HCT116 (cell line): ENCODE measurements around the gene UCKL1. TPM values are rescaled to one million over a fixed set of nuclear protein-coding genes. Genes with fewer than 3 reads are reported as not detected.

Source experiments
- ATAC-seq: fragments of 200-7000 bp; cut with Tn5 transposase; 2 replicates; pipeline ENCODE4 v1.9.1; 2020; ENCODE audit warnings: mild to moderate bottlenecking, moderate library complexity
- BruUV-seq: library from RNA; stranded (reverse); fragments of 400-500 nt; replicated peaks from 2 replicates; lab custom pipeline; 2021; lab: Mats Ljungman, UMichigan
- CTCF ChIA-PET: fragments of 300-600 bp; sonication (Branson Sonifier 250); formaldehyde crosslinking; loops from one replicate; lab custom pipeline; 2021; ENCODE audit warnings: antibody characterized with exemption; lab: Charles Lee
- POLR2A ChIA-PET: fragments of 300-600, 350-600 bp; sonication (Branson Sonifier 250); formaldehyde crosslinking; loops from one replicate; lab custom pipeline; 2021; ENCODE audit warnings: antibody characterized with exemption; lab: Charles Lee
- RAD21 ChIA-PET, 2 experiments: fragments of 300-600 bp; sonication (Branson Sonifier 250); formaldehyde crosslinking; loops; one replicate each; lab custom pipeline; 2023; ENCODE audit warnings: low total read pairs in 2 of 2; ENCODE audit not compliant: uncharacterized antibody in 2 of 2, unreplicated experiment in 2 of 2, low non-redundant PET in 1 of 2; lab: Charles Lee
- DNase-seq: peaks from one replicate; pipeline ENCODE4 v3.0.0-alpha.2; 2010; ENCODE audit warnings: low read depth, low spot score
- H2AFZ ChIP-seq: fragments of 200-600 bp; shearing (Covaris generic), sonication (generic); 2 replicates; pipeline ENCODE4 v1.6.1; 2017; ENCODE audit warnings: low read depth, mixed run types, mixed read lengths, antibody characterized with exemption, low read length; ENCODE audit not compliant: poor library complexity, severe bottlenecking
- H3K27ac ChIP-seq: 2 replicates; pipeline ENCODE4 v1.5.1; 2012; ENCODE audit warnings: low read depth, low read length
- H3K27me3 ChIP-seq: fragments of 200-600 bp; sonication (generic); 2 replicates; pipeline ENCODE4 v1.6.1; 2016; ENCODE audit warnings: mixed run types, low read length, mixed read lengths; ENCODE audit not compliant: insufficient read depth
- H3K36me3 ChIP-seq, 2 experiments: fragments of 200-500 bp in 1 of 2; fragments of 200-600 bp in 1 of 2; sonication (Bioruptor generic) in 1 of 2; sonication (generic) in 1 of 2; 2 replicates each; pipeline versions ENCODE4 v1.5.1 to v1.6.1; 2014 to 2016; ENCODE audit warnings: low read length in 2 of 2, inconsistent platforms in 1 of 2, mixed read lengths in 1 of 2, mixed run types in 1 of 2; ENCODE audit not compliant: insufficient read depth in 2 of 2, control insufficient read depth in 1 of 2
- H3K4me1 ChIP-seq, 2 experiments: fragments of 200-600 bp in 1 of 2; sonication (generic) in 1 of 2; 2 replicates each; pipeline versions ENCODE4 v1.5.1 to v1.6.1; 2012 to 2017; ENCODE audit warnings: low read length in 2 of 2, inconsistent platforms in 1 of 2, mild to moderate bottlenecking in 1 of 2, mixed read lengths in 1 of 2, mixed run types in 1 of 2, moderate library complexity in 1 of 2; ENCODE audit not compliant: insufficient read depth in 2 of 2, control insufficient read depth in 1 of 2
- H3K4me2 ChIP-seq: fragments of 200-600 bp; sonication (generic); 2 replicates; pipeline ENCODE4 v1.6.1; 2017; ENCODE audit warnings: mixed run types, low read length, mixed read lengths
- H3K4me3 ChIP-seq, 2 experiments: fragments of 200-600 bp in 1 of 2; sonication (generic) in 1 of 2; replicated peaks in 1 of 2; 2 replicates each; pipeline ENCODE4 v1.5.1; 2011 to 2016; ENCODE audit warnings: low read length in 2 of 2, control low read depth in 1 of 2, low read depth in 1 of 2, mild to moderate bottlenecking in 1 of 2, mixed read lengths in 1 of 2, mixed run types in 1 of 2
- H3K79me2 ChIP-seq: fragments of 200-600 bp; sonication (generic); 2 replicates; pipeline ENCODE4 v1.6.1; 2017; ENCODE audit warnings: mild to moderate bottlenecking, mixed run types, low read length, moderate library complexity, mixed read lengths; ENCODE audit not compliant: insufficient read depth
- H3K9ac ChIP-seq: fragments of 200-600 bp; sonication (generic); 2 replicates; pipeline ENCODE4 v1.6.1; 2016; ENCODE audit warnings: low read length, mixed read lengths
- H3K9me2 ChIP-seq: fragments of 200-600 bp; sonication (generic), shearing (Covaris generic); 2 replicates; pipeline ENCODE4 v1.6.1; 2017; ENCODE audit warnings: mixed run types, mild to moderate bottlenecking, moderate library complexity; ENCODE audit not compliant: insufficient read depth
- H3K9me3 ChIP-seq, 2 experiments: fragments of 200-500 bp in 1 of 2; fragments of 200-600 bp in 1 of 2; sonication (Bioruptor generic) in 1 of 2; sonication (generic) in 1 of 2; 2 replicates each; pipeline ENCODE4 v1.6.1; 2014 to 2017; ENCODE audit warnings: low read length in 2 of 2, mixed read lengths in 2 of 2, inconsistent platforms in 1 of 2, low read depth in 1 of 2, mild to moderate bottlenecking in 1 of 2, mixed run types in 1 of 2, moderate library complexity in 1 of 2; ENCODE audit not compliant: control insufficient read depth in 1 of 2, insufficient read depth in 1 of 2
- H4K20me1 ChIP-seq: fragments of 200-600 bp; sonication (generic), shearing (Covaris generic); 2 replicates; pipeline ENCODE4 v1.6.1; 2017; ENCODE audit warnings: mixed run types, mild to moderate bottlenecking, moderate library complexity; ENCODE audit not compliant: insufficient read depth
- CBX3 ChIP-seq: IDR thresholded peaks from 2 replicates; pipeline ENCODE4 v1.6.1; 2012; ENCODE audit warnings: low read depth
- EGR1 ChIP-seq: IDR thresholded peaks from 2 replicates; pipeline ENCODE4 v1.6.1; 2012; ENCODE audit warnings: low read depth
- ELF1 ChIP-seq: IDR thresholded peaks from 2 replicates; pipeline ENCODE4 v1.6.1; 2012; ENCODE audit warnings: low read depth, borderline replicate concordance
- EZH2 ChIP-seq: fragments of 200-600 bp; sonication (generic); IDR thresholded peaks from 2 replicates; pipeline ENCODE4 v1.6.1; 2017; ENCODE audit warnings: antibody characterized with exemption, mixed run types
- EZH2phosphoT487 ChIP-seq: fragments of 200-600 bp; IDR thresholded peaks from 2 replicates; pipeline ENCODE4 v1.6.1; 2018; ENCODE audit warnings: antibody characterized with exemption, borderline replicate concordance
- FOSL1 ChIP-seq: IDR thresholded peaks from 2 replicates; pipeline ENCODE4 v1.6.1; 2012; ENCODE audit warnings: low read depth
- POLR2AphosphoS5 ChIP-seq: IDR thresholded peaks from 2 replicates; pipeline ENCODE4 v1.6.1; 2011; ENCODE audit warnings: mild to moderate bottlenecking, low read depth, low read length, moderate library complexity
- RAD21 ChIP-seq: IDR thresholded peaks from 2 replicates; pipeline ENCODE4 v1.6.1; 2012; ENCODE audit warnings: low read depth, mild to moderate bottlenecking
- SIN3A ChIP-seq: IDR thresholded peaks from 2 replicates; pipeline ENCODE4 v1.6.1; 2012; ENCODE audit warnings: low read depth
- SP1 ChIP-seq: IDR thresholded peaks from 2 replicates; pipeline ENCODE4 v1.6.1; 2012; ENCODE audit warnings: low read depth
- SRF ChIP-seq: IDR thresholded peaks from 2 replicates; pipeline ENCODE4 v1.6.1; 2012; ENCODE audit warnings: low read depth
- TCF7L2 ChIP-seq: IDR thresholded peaks from 2 replicates; pipeline ENCODE4 v1.7.0; 2011; ENCODE audit warnings: borderline replicate concordance, inconsistent platforms; ENCODE audit not compliant: insufficient read depth, insufficient read length; ENCODE audit errors: extremely low read depth
- YY1 ChIP-seq: IDR thresholded peaks from 2 replicates; pipeline ENCODE4 v1.6.1; 2011; ENCODE audit warnings: low read length, low read depth, moderate library complexity, mild to moderate bottlenecking; ENCODE audit not compliant: insufficient replicate concordance; ENCODE audit errors: extremely low read depth
- ZFX ChIP-seq: fragments of 450-650 bp; IDR thresholded peaks from 2 replicates; pipeline ENCODE4 v1.6.1; 2017
- ZNF274 ChIP-seq: fragments of 200-500 bp; sonication (Bioruptor generic); IDR thresholded peaks from 2 replicates; pipeline ENCODE4 v1.6.1; 2014; ENCODE audit warnings: mild to moderate bottlenecking, low read depth, low read length, inconsistent platforms
- intact Hi-C: fragments of 100-400 bp; cut with micrococcal nuclease; formaldehyde crosslinking; loops from 2 replicates; pipeline ENCODE4 v1.10.0; 2022
- total RNA-seq: library from RNA; stranded (reverse); gene quantifications from one replicate; pipeline ENCODE4 v1.2.1, GENCODE V29; 2021; ENCODE audit not compliant: unreplicated experiment
- TF ChIP-seq, protein P1 (sequence below), 3 experiments: fragments of 200-600 bp in 1 of 3; sonication (generic) in 1 of 3; IDR thresholded peaks in 2 of 3; conservative IDR thresholded peaks in 1 of 3; 2 replicates each; pipeline ENCODE4 v1.5.1; 2012 to 2017; ENCODE audit warnings: low read depth in 2 of 3, low read length in 2 of 3, antibody characterized with exemption in 1 of 3, borderline replicate concordance in 1 of 3, control low read depth in 1 of 3, mild to moderate bottlenecking in 1 of 3, mixed read lengths in 1 of 3, mixed run types in 1 of 3, moderate library complexity in 1 of 3; ENCODE audit not compliant: insufficient read depth in 1 of 3
- TF ChIP-seq, protein P2 (sequence below): IDR thresholded peaks from 2 replicates; pipeline ENCODE4 v1.6.1; 2012

The UCKL1 gene
- total RNA-seq, 1 experiment from 2014 or later, result 54.2 TPM

- Histone ChIP-seq H3K79me2 (peaks cover 37% of the 10 kb centered on the region), H3K4me1 (peaks cover 4 to 20% of the 10 kb centered on the region in 2 experiments; a peak in 3 of 4 replicates), H3K9me2 (no peaks in the 10 kb centered on the region), H4K20me1 (no peaks in the 10 kb centered on the region; the same call in 1 of the 2 replicates), H3K9me3 (no peaks in the 10 kb centered on the region), H3K27me3 (no peaks in the 10 kb centered on the region), H3K27ac (no peak overlapping the region), H3K9ac (no peak overlapping the region), H2AFZ (no peak overlapping the region), H3K4me3 (no peak overlapping the region), H3K36me3 (peaks cover 16 to 41% of the 10 kb centered on the region in 2 experiments; a peak in 3 of 4 replicates), H3K4me2 (no peak overlapping the region)
- DNase-seq, result no peak
- intact Hi-C loops, result no loop called here
- ChIA-PET POLR2A (no interaction called here), RAD21 (no interaction called here), CTCF (no interaction called here)
- no TSS peak for BruUV-seq
- no peak for ATAC-seq
- TF ChIP-seq SIN3A, result no peak
- TF ChIP-seq ZFX, result no peak
- no peak for TF ChIP-seq TCF7L2
- TF ChIP-seq ELF1, result no peak
- no peak for TF ChIP-seq SP1
- no peak for TF ChIP-seq POLR2AphosphoS5
- TF ChIP-seq SRF, result no peak
Measured at GRCh38 chr20:63943808-63944077, 12.5 kb downstream of the UCKL1 start.

DNA sequence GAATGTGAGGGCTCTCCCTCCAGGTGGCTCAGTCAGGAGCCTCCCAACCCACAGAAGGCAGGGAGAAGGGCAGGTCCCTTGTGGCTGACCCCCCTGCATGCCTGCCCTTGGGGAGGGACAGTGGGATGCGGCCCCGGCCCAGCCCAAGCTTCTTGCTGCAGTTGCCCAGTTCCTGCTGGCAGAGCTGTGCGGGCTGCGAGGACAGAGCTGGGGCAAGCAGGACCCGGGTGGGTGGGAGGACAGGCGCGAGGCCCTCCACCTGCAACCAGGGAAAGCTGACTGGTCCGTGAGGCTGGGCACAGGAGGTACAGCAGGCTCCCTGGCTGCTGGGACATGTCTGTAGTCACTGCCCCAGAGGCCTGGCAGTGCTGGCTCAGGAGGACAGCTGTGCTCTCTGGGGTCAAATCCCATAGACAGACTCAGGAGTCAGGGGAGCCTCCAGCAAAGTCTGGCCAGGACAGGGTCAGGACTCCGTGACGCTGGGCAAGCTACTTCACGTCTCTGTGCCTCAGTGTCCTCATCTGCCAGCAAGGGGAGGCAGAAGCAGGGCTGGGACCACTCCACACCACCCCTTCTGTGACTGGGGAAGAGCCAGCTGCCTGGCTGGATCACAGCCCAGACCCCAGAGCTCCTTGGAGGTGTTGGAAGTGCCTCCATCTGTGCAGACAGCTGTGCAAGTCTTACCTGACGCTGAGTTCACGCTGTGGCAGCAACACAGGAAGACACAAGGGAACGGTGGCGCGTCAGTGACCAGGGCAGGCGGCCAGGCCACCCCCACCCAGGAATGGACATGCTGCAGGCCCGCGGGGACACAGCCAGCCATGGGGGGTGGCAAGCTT lies 13.0 kb downstream of the UCKL1 start:
- ChIA-PET CTCF (interaction anchor here (0.7 kb wide), 1 partner anchor 405 kb away, joined by 3 read pairs; no protein-coding TSS in a partner anchor), RAD21 (no interaction called here), POLR2A (no interaction called here)
- Histone ChIP-seq H3K36me3 (peaks cover 16 to 41% of the 10 kb centered on the region in 2 experiments; a peak in 3 of 4 replicates), H3K4me1 (peaks cover 3 to 14% of the 10 kb centered on the region in 2 experiments; a peak in 2 of 4 replicates), H3K9me2 (no peaks in the 10 kb centered on the region), H4K20me1 (no peaks in the 10 kb centered on the region; the same call in 1 of the 2 replicates), H3K27ac (peak overlapping the region; percentile 41), H3K9me3 (no peaks in the 10 kb centered on the region), H3K9ac (no peak overlapping the region), H3K27me3 (no peaks in the 10 kb centered on the region), H3K79me2 (peaks cover 32% of the 10 kb centered on the region), H3K4me3 (no peak overlapping the region), H3K4me2 (no peak overlapping the region), H2AFZ (no peak overlapping the region)
- DNase-seq, result no peak
- 0 out of 2 replicates have a peak, but pooled peaks have one; percentile 3 for ATAC-seq
- BruUV-seq, result no TSS peak
- intact Hi-C loops, result no loop called here
- TF ChIP-seq SRF (no peak), ZFX (no peak), RAD21 (no peak), CBX3 (no peak), SP1 (no peak), POLR2AphosphoS5 (no peak), SIN3A (no peak), EZH2phosphoT487 (no peak), EGR1 (no peak), FOSL1 (no peak), EZH2 (no peak), YY1 (no peak), ZNF274 (no peak)
- TF ChIP-seq, protein P1, sequence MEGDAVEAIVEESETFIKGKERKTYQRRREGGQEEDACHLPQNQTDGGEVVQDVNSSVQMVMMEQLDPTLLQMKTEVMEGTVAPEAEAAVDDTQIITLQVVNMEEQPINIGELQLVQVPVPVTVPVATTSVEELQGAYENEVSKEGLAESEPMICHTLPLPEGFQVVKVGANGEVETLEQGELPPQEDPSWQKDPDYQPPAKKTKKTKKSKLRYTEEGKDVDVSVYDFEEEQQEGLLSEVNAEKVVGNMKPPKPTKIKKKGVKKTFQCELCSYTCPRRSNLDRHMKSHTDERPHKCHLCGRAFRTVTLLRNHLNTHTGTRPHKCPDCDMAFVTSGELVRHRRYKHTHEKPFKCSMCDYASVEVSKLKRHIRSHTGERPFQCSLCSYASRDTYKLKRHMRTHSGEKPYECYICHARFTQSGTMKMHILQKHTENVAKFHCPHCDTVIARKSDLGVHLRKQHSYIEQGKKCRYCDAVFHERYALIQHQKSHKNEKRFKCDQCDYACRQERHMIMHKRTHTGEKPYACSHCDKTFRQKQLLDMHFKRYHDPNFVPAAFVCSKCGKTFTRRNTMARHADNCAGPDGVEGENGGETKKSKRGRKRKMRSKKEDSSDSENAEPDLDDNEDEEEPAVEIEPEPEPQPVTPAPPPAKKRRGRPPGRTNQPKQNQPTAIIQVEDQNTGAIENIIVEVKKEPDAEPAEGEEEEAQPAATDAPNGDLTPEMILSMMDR (IDR thresholded peaks at IDR 0.05 in 2 of 3, conservative IDR thresholded peaks at IDR 0.05 in 1 of 3; ENCODE audit: borderline replicate concordance in 1 of 3, insufficient read depth in 1 of 3, low read depth in 2 of 3, low read length in 2 of 3), result no peak
- TF ChIP-seq, protein P2, sequence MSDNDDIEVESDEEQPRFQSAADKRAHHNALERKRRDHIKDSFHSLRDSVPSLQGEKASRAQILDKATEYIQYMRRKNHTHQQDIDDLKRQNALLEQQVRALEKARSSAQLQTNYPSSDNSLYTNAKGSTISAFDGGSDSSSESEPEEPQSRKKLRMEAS, result no peak
